UCSD-AML1 (cell line): Measurements from ENCODE around the gene KIAA1328.

Experiments used
- DNase-seq: peaks from one replicate; lab custom pipeline; 2025; ENCODE audit not compliant: unreplicated experiment; lab: John Stamatoyannopoulos, UW

KIAA1328 gene

GRCh38 chr18:37199741-37200140 lies 370.8 kb downstream of the KIAA1328 start:
- no peak for DNase-seq

DNA sequence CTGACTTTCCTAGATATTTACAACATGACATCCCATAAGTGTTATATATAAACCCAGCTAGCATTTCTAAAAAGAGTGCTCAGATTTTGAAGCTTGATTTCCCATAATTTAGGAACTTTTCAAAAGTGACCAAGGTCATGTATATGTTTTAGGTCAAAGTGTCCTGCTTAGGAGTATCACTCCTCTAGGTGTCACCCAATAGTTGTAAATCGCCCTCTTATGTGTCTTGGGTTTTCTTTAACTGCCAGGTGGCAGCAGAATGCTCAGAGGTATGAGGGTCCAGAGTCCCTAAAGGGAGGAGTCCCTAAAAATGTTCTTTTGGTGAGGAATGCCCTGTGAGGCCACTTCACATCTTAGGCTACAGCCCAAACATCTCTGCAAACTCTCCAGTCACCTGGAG lies 378.4 kb downstream of the KIAA1328 start:
- no peak for DNase-seq

DNA sequence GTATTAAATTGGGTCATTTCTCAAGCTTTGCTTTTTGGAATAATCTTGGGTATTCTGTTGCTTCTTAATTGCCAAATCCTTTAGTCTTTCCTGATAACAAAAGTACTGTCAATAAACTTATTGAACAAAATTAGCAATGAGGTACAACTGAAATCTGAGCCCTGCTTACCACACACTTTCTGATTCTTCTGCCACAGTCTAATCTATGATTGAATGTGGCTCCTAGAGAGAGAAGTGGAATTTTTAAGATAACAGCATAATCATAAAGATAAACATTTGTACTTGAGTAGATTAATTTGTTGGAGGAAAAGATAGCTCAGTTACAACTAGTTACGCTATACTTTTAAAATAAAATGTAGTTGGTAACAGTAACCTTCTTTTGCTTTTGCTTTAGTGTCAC lies 381.9 kb downstream of the KIAA1328 start:
- DNase-seq: no peak

GRCh38 chr18:37218022-37218590 lies 389.2 kb downstream of the KIAA1328 start:
- DNase-seq: no peak

GRCh38 chr18:37219257-37219656 lies 390.3 kb downstream of the KIAA1328 start:
- DNase-seq: no peak

- no peak for DNase-seq
These were observed 393.5 kb downstream of the KIAA1328 start for GRCh38 chr18:37222354-37222998.

GRCh38 chr18:37222999-37223378 lies 394.1 kb downstream of the KIAA1328 start:
- no peak for DNase-seq

DNA sequence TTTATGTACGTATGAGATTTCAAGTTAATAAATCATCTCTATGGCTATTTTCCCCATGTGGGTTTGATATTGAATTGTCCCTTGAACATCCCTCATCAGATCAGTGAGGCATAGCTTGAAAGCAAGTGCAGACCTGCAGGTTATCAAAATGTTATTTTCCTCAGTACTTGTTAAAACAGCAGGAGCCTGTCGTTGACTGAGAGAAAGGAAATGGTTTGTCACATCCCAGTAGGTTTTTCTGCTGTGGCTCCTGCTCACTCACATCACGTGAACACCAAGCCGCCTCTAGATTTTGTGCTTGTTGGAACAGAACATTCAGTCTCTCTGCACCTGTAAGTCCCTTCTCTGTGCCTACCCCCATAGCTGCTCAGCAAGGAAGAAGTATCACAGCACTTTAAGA lies 396.4 kb downstream of the KIAA1328 start:
- no peak for DNase-seq

DNA sequence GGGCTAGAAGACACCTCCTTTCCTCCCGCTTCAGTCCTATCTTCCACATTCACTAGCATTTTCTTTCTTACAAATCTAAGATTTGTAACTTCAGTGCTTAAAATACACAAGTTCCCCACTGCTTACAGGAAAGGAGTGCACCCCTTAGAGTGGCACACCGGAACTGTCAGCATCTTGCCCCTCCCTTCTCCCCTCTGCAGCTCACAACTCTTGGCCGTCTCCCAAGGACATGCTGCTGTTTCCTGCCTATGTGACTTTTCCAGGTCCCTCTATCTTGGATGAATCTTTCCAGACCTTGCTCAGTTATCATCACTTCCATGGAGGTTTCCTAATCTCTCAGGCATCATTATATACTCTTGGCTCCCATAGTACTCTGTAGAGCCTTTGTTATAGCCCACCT lies 401.8 kb downstream of the KIAA1328 start:
- no peak for DNase-seq

DNA sequence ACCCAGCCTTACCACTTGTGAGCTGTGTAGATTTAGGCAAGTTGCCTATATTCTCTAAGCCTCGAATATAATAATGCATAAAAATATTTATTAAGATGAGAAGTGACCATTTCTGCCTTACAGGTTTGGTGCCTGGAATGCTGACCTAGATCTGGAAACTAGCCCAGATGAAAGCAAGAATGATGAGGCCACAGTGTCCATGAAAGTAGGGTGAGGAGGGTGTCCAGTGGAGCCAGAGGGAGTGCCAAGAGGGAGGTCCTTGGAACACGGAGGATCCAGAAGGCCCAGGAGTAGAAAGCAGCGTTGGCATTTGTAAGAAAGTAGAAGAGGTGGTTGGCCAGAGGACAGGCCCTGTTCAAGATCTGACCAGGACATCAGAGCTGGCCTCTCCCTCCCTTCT lies 402.3 kb downstream of the KIAA1328 start:
- no peak for DNase-seq

GRCh38 chr18:37235583-37235982 lies 406.7 kb downstream of the KIAA1328 start:
- DNase-seq: no peak

GRCh38 chr18:37238282-37239108 lies 409.6 kb downstream of the KIAA1328 start:
- no peak for DNase-seq

- no peak for DNase-seq
These were observed 413.2 kb downstream of the KIAA1328 start for GRCh38 chr18:37242091-37242490.

- DNase-seq: no peak
These were observed 414.1 kb downstream of the KIAA1328 start for GRCh38 chr18:37242826-37243560.

DNA sequence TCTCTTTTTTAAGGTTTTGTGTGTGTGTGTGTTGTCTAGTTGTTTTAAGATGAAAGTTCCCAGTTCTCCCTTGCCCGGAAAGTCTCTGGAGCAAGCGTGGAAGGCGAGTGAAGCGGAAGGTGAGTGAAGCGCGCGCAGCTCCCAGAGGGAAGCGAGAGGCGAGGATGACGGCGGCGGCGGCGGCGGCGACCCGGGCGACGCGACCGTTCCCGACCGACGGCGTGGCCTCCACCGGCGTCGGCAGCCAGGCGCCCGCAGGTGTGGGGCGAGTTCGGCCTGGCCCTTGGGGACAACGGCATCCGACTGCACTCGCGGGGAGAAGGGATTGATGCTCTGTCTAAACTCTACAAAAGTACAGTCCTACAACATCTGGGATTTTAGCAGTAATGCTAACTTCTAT lies 414.8 kb downstream of the KIAA1328 start:
- DNase-seq: no peak

GRCh38 chr18:37244618-37245017 lies 415.7 kb downstream of the KIAA1328 start:
- no peak for DNase-seq

GRCh38 chr18:37246779-37247340 lies 417.9 kb downstream of the KIAA1328 start:
- no peak for DNase-seq

- DNase-seq: no peak
These were observed 418.7 kb downstream of the KIAA1328 start for GRCh38 chr18:37247497-37248161.

GRCh38 chr18:37248281-37248680 lies 419.4 kb downstream of the KIAA1328 start:
- no peak for DNase-seq

- DNase-seq: no peak
These were observed 420.4 kb downstream of the KIAA1328 start for GRCh38 chr18:37249171-37249886.
